Endothelial cell of umbilical vein (primary cell): Measurements from ENCODE around the gene OLFML2B. TPM values are rescaled to one million over a fixed set of nuclear protein-coding genes. Genes with fewer than 3 reads are reported as not detected.
"Not testable (repeated sequence)": the region's sequence is repeated elsewhere in the genome, so short reads cannot be mapped to it uniquely, and the experiment has no call there.

Experiments
- BruUV-seq: library from RNA; stranded (reverse); fragments of 400-500 nt; replicated peaks from 2 replicates; lab custom pipeline; 2021; lab: Mats Ljungman, UMichigan
- CTCF ChIA-PET: fragments of 300-600, 350-600 bp; sonication (Branson Sonifier 250); formaldehyde crosslinking; loops from one replicate; lab custom pipeline; 2021; ENCODE audit warnings: antibody characterized with exemption, inconsistent platforms; lab: Charles Lee
- POLR2A ChIA-PET: fragments of 300-600, 350-600 bp; sonication (Branson Sonifier 250); formaldehyde crosslinking; loops from one replicate; lab custom pipeline; 2021; ENCODE audit warnings: antibody characterized with exemption, inconsistent platforms; lab: Charles Lee
- DNase-seq: peaks from one replicate; pipeline ENCODE4 v3.0.0-alpha.2; 2011; ENCODE audit warnings: low read depth, low spot score
- FAIRE-seq: peaks from 2 replicates; lab custom pipeline; 2011; peaks lifted over from hg19 to GRCh38; lab: Jason Lieb, UNC
- H2AFZ ChIP-seq: 2 replicates; pipeline ENCODE4 v1.6.0; 2012; ENCODE audit warnings: low read depth, low read length, control low read depth, inconsistent platforms
- H3K27ac ChIP-seq: 2 replicates; pipeline ENCODE4 v1.5.1; 2011; ENCODE audit warnings: low read depth, mild to moderate bottlenecking, control low read depth, low read length, moderate library complexity; ENCODE audit not compliant: insufficient read depth
- H3K27me3 ChIP-seq, 2 experiments: 2 replicates each; pipeline versions ENCODE4 v1.6.0 to v1.6.1; 2011; ENCODE audit warnings: low read length in 2 of 2, mixed read lengths in 1 of 2; ENCODE audit not compliant: control insufficient read depth in 2 of 2, insufficient read depth in 2 of 2
- H3K36me3 ChIP-seq, 2 experiments: 2 replicates in 1 of 2; 3 replicates in 1 of 2; pipeline ENCODE4 v1.5.1; 2011; ENCODE audit warnings: low read length in 2 of 2, mild to moderate bottlenecking in 1 of 2, moderate library complexity in 1 of 2; ENCODE audit not compliant: control insufficient read depth in 2 of 2, insufficient read depth in 2 of 2; ENCODE audit errors: extremely low read depth in 1 of 2
- H3K4me1 ChIP-seq: 3 replicates; pipeline ENCODE4 v1.5.1; 2011; ENCODE audit warnings: mild to moderate bottlenecking, low read length; ENCODE audit not compliant: control insufficient read depth, insufficient read depth; ENCODE audit errors: extremely low read depth
- H3K4me2 ChIP-seq: 2 replicates; pipeline ENCODE4 v1.6.1; 2011; ENCODE audit warnings: low read length, control low read depth, mixed read lengths; ENCODE audit not compliant: insufficient read depth
- H3K4me3 ChIP-seq, 3 experiments: fragments of 200-600 bp in 1 of 3; sonication (generic), shearing (Covaris generic) in 1 of 3; replicated peaks in 1 of 3; 2 replicates each; pipeline ENCODE4 v1.5.1; 2011 to 2016; ENCODE audit warnings: control low read depth in 3 of 3, low read length in 3 of 3, mild to moderate bottlenecking in 2 of 3, inconsistent platforms in 1 of 3, low read depth in 1 of 3, moderate library complexity in 1 of 3; ENCODE audit not compliant: insufficient read depth in 1 of 3
- H3K79me2 ChIP-seq: 2 replicates; pipeline ENCODE4 v1.6.0; 2012; ENCODE audit warnings: low read length, inconsistent platforms; ENCODE audit not compliant: control insufficient read depth, insufficient read depth
- H3K9ac ChIP-seq: replicated peaks from 2 replicates; pipeline ENCODE3; 2011; ENCODE audit warnings: low read length, control low read depth; ENCODE audit not compliant: insufficient read depth; ENCODE audit errors: extremely low read depth
- H3K9me1 ChIP-seq: replicated peaks from 3 replicates; pipeline ENCODE4 v1.6.0; 2011; ENCODE audit warnings: mild to moderate bottlenecking, low read length; ENCODE audit not compliant: control insufficient read depth, insufficient read depth; ENCODE audit errors: extremely low read depth
- H3K9me3 ChIP-seq: replicated peaks from 2 replicates; pipeline ENCODE4 v1.5.1; 2012; ENCODE audit warnings: low read length, inconsistent platforms; ENCODE audit not compliant: control insufficient read depth, insufficient read depth
- H4K20me1 ChIP-seq: replicated peaks from 2 replicates; pipeline ENCODE3; 2011; ENCODE audit warnings: mild to moderate bottlenecking, low read length; ENCODE audit not compliant: control insufficient read depth, insufficient read depth; ENCODE audit errors: extremely low read depth
- CTCF ChIP-seq, 2 donors: IDR thresholded peaks; 1 replicate in 1 of 2; 2 replicates in 1 of 2; pipeline ENCODE4 v1.5.1; 2011; ENCODE audit warnings: low read length in 2 of 2, mild to moderate bottlenecking in 2 of 2, moderate library complexity in 2 of 2, control low read depth in 1 of 2, inconsistent platforms in 1 of 2, low read depth in 1 of 2; ENCODE audit not compliant: insufficient read depth in 1 of 2; ENCODE audit errors: extremely low read depth in 1 of 2
- EZH2 ChIP-seq: IDR thresholded peaks from 2 replicates; pipeline ENCODE4 v1.6.1; 2012; ENCODE audit warnings: borderline replicate concordance, low read depth, mild to moderate bottlenecking, moderate library complexity, low read length, inconsistent platforms; ENCODE audit not compliant: severe bottlenecking
- FOS ChIP-seq: IDR thresholded peaks from 2 replicates; pipeline ENCODE4 v1.6.1; 2011; ENCODE audit warnings: mild to moderate bottlenecking, low read length, moderate library complexity, borderline replicate concordance; ENCODE audit not compliant: insufficient read depth
- GATA2 ChIP-seq: IDR thresholded peaks from 2 replicates; pipeline ENCODE4 v1.7.0; 2011; ENCODE audit warnings: low read depth, mild to moderate bottlenecking, moderate library complexity, mixed read lengths, low read length; ENCODE audit not compliant: insufficient read length, insufficient read depth
- JUN ChIP-seq: IDR thresholded peaks from 2 replicates; pipeline ENCODE4 v1.6.1; 2011; ENCODE audit warnings: borderline replicate concordance, low read depth; ENCODE audit not compliant: insufficient read length, insufficient read depth
- MAX ChIP-seq: IDR thresholded peaks from 2 replicates; pipeline ENCODE4 v1.6.1; 2011; ENCODE audit not compliant: insufficient read depth, insufficient read length
- MYC ChIP-seq: IDR thresholded peaks from one replicate; pipeline ENCODE4 v1.6.1; 2011; ENCODE audit warnings: mild to moderate bottlenecking, low read depth, low read length
- POLR2A ChIP-seq: IDR thresholded peaks from 2 replicates; pipeline ENCODE4 v1.6.1; 2012; ENCODE audit warnings: low read depth, mild to moderate bottlenecking, control low read depth, low read length
- POLR2AphosphoS5 ChIP-seq: IDR thresholded peaks from 2 replicates; pipeline ENCODE4 v1.6.1; 2012; ENCODE audit warnings: low read depth, mild to moderate bottlenecking, control low read depth, low read length, moderate library complexity; ENCODE audit not compliant: insufficient read depth
- dilution Hi-C: fragments of 300-500 bp; cut with MboI; formaldehyde crosslinking; loops from one replicate; pipeline ENCODE4 v1.15.0; 2019; ENCODE audit warnings: low sequenced_read_pairs; ENCODE audit not compliant: extremely low pct_ligation_motif_present
- intact Hi-C: fragments of 100-400 bp; cut with micrococcal nuclease; formaldehyde crosslinking; loops from one replicate; pipeline ENCODE4 v1.10.0; 2022
- polyA plus RNA-seq, 4 experiments: library from polyadenylated mRNA; depleted of rRNA in 3 of 4; stranded (reverse) in 3 of 4; unstranded in 1 of 4; fragments of >200 nt; gene quantifications; 2 replicates each; pipeline versions ENCODE4 v1.2.1 to v1.2.3, GENCODE V29; 2011 to 2012; ENCODE audit warnings: missing spikeins in 1 of 4
- total RNA-seq: library from RNA; stranded (reverse); gene quantifications from 2 replicates; pipeline ENCODE4 v1.2.3, GENCODE V29; 2021

OLFML2B gene
- total and polyA plus RNA-seq, 2 donors (not counting 3 experiments of a cell fraction or from before 2014, with no cell fraction given): 0.58 to 0.62 TPM

- Histone ChIP-seq H4K20me1 (no peaks in the 10 kb centered on the region), H3K4me1 (peaks cover 4% of the 10 kb centered on the region), H3K9me3 (no peaks in the 10 kb centered on the region), H3K4me2 (no peak overlapping the region), H2AFZ (no peak overlapping the region), H3K27me3 (peaks cover 5 to 12% of the 10 kb centered on the region in 2 experiments), H3K79me2 (no peaks in the 10 kb centered on the region), H3K9ac (no peak overlapping the region), H3K36me3 (no peaks in the 10 kb centered on the region), H3K27ac (no peak overlapping the region), H3K9me1 (no peaks in the 10 kb centered on the region), H3K4me3 (no peak overlapping the region)
- BruUV-seq: no TSS peak
- ChIA-PET POLR2A (no interaction called here), CTCF (interaction anchor here (0.9 to 1.9 kb wide), 8 partner anchors 9 to 781 kb away, joined by 3 to 8 read pairs (median 4); no protein-coding TSS in a partner anchor)
- peak; percentile 87 for FAIRE-seq
- intact Hi-C loops (no loop called here), dilution Hi-C loops (no loop called here)
- no peak for TF ChIP-seq POLR2AphosphoS5
- peak; percentile 25 for TF ChIP-seq GATA2
- peak; percentile 87 for DNase-seq
Measured at GRCh38 chr1:162019006-162019405, 4.7 kb downstream of the OLFML2B start.

GRCh38 chr1:162018418-162018817 lies 5.3 kb downstream of the OLFML2B start:
- H3K27me3 ChIP-seq: peaks cover 6 to 12% of the 10 kb centered on the region in 2 experiments
- TF ChIP-seq POLR2A (no peak), FOS (no peak), MYC (no peak), MAX (no peak), CTCF (IDR thresholded peaks at IDR 0.05; ENCODE audit: extremely low read depth in 1 of 2, insufficient read depth in 1 of 2, low read depth in 1 of 2, low read length in 2 of 2) (no peak), JUN (no peak), EZH2 (no peak), POLR2AphosphoS5 (no peak), GATA2 (no peak)
- H3K9me3 ChIP-seq: no peaks in the 10 kb centered on the region
- DNase-seq (no peak), FAIRE-seq (no peak)
- H3K4me3 ChIP-seq: no peak overlapping the region
- no peak overlapping the region for H3K9ac ChIP-seq
- CTCF ChIA-PET: interaction anchor here (0.9 to 1.9 kb wide), 7 partner anchors 10 to 782 kb away, joined by 3 to 8 read pairs (median 5); no protein-coding TSS in a partner anchor
- no peak overlapping the region for H2AFZ ChIP-seq
- POLR2A ChIA-PET: no interaction called here
- intact Hi-C loops (no loop called here), dilution Hi-C loops (no loop called here)
- H3K36me3 ChIP-seq: no peaks in the 10 kb centered on the region
- no peak overlapping the region for H3K27ac ChIP-seq
- no peaks in the 10 kb centered on the region for H4K20me1 ChIP-seq
- H3K4me2 ChIP-seq: no peak overlapping the region
- no TSS peak for BruUV-seq
- no peaks in the 10 kb centered on the region for H3K79me2 ChIP-seq
- H3K9me1 ChIP-seq: no peaks in the 10 kb centered on the region
- peaks cover 4% of the 10 kb centered on the region for H3K4me1 ChIP-seq

GRCh38 chr1:162017791-162018190 lies 5.9 kb downstream of the OLFML2B start:
- H3K9me1 ChIP-seq, H3K9me3 ChIP-seq, intact Hi-C loops, H4K20me1 ChIP-seq, FAIRE-seq, H3K4me2 ChIP-seq, H3K79me2 ChIP-seq, dilution Hi-C loops, H3K9ac ChIP-seq, BruUV-seq, H2AFZ ChIP-seq, H3K4me1 ChIP-seq, POLR2A ChIA-PET, DNase-seq, H3K27ac ChIP-seq, H3K4me3 ChIP-seq, H3K36me3 ChIP-seq: not testable (repeated sequence)
- CTCF ChIA-PET: interaction anchor here (1.0 to 1.1 kb wide), 2 partner anchors 19 to 225 kb away, joined by 3 to 6 read pairs; no protein-coding TSS in a partner anchor
- H3K27me3 ChIP-seq: peaks cover 11 to 14% of the 10 kb centered on the region in 2 experiments
